SK-N-SH treated with all-trans-retinoic acid at 6 μM for 48 hours (cell line): ENCODE measurements around the gene CACNA1B.

ENCODE experiments used
- ARNTL ChIP-seq: fragments of 450-650 bp; formaldehyde crosslinking; IDR thresholded peaks from 2 replicates; pipeline ENCODE4 v1.5.0; 2020; ENCODE audit warnings: low read depth, mild to moderate bottlenecking, moderate library complexity, borderline replicate concordance
- ESRRG ChIP-seq: fragments of 250-450 bp; sonication (Bioruptor Pico); IDR thresholded peaks from 2 replicates; pipeline ENCODE4 v1.6.1; 2021; ENCODE audit warnings: mild to moderate bottlenecking
- OSR1 ChIP-seq: fragments of 250-450 bp; sonication (Bioruptor Pico); IDR thresholded peaks from 2 replicates; pipeline ENCODE4 v1.8.0; 2022; ENCODE audit warnings: moderate library complexity, mild to moderate bottlenecking, inconsistent platforms
- PATZ1 ChIP-seq: fragments of 250-450 bp; sonication (Bioruptor Pico); IDR thresholded peaks from 2 replicates; pipeline ENCODE4 v1.8.0; 2020; ENCODE audit warnings: mild to moderate bottlenecking, moderate library complexity, borderline replicate concordance
- POU6F1 ChIP-seq: fragments of 250-450 bp; sonication (Bioruptor Pico); IDR thresholded peaks from 2 replicates; pipeline ENCODE4 v1.8.0; 2021; ENCODE audit warnings: low read depth, mild to moderate bottlenecking, moderate library complexity, borderline replicate concordance
- PPARA ChIP-seq: fragments of 250-450 bp; sonication (Bioruptor Pico); IDR thresholded peaks from 2 replicates; pipeline ENCODE4 v1.5.0; 2020; ENCODE audit warnings: mild to moderate bottlenecking, borderline replicate concordance
- ZC3H10 ChIP-seq: fragments of 250-450 bp; sonication (Bioruptor Pico); IDR thresholded peaks from 2 replicates; pipeline ENCODE4 v1.5.1; 2021; ENCODE audit warnings: mild to moderate bottlenecking, moderate library complexity
- ZNF70 ChIP-seq: fragments of 450-650 bp; formaldehyde crosslinking; IDR thresholded peaks from 2 replicates; pipeline ENCODE4 v1.5.0; 2020; ENCODE audit warnings: mild to moderate bottlenecking, moderate library complexity
- ZNF8 ChIP-seq: fragments of 450-650 bp; formaldehyde crosslinking; IDR thresholded peaks from 2 replicates; pipeline ENCODE4 v1.5.0; 2020; ENCODE audit warnings: mild to moderate bottlenecking, moderate library complexity

GRCh38 chr9:138011951-138012500, 134.4 kb downstream of the CACNA1B start:
- TF ChIP-seq ESRRG (no peak), ZNF8 (no peak), PATZ1 (CRISPR knock-in tag) (no peak), PPARA (CRISPR knock-in tag) (no peak), ZC3H10 (no peak), ARNTL (CRISPR knock-in tag) (no peak), ZNF70 (CRISPR knock-in tag) (no peak), POU6F1 (no peak), OSR1 (CRISPR knock-in tag) (no peak)
